ENCODE results near the gene RPS2.
A peak's percentile ranks its signal among the peaks of the same experiment; 100 is the strongest.
"Not testable (repeated sequence)": the region's sequence is repeated elsewhere in the genome, so short reads cannot be mapped to it uniquely, and the experiment has no call there.

The RPS2 gene

DNA sequence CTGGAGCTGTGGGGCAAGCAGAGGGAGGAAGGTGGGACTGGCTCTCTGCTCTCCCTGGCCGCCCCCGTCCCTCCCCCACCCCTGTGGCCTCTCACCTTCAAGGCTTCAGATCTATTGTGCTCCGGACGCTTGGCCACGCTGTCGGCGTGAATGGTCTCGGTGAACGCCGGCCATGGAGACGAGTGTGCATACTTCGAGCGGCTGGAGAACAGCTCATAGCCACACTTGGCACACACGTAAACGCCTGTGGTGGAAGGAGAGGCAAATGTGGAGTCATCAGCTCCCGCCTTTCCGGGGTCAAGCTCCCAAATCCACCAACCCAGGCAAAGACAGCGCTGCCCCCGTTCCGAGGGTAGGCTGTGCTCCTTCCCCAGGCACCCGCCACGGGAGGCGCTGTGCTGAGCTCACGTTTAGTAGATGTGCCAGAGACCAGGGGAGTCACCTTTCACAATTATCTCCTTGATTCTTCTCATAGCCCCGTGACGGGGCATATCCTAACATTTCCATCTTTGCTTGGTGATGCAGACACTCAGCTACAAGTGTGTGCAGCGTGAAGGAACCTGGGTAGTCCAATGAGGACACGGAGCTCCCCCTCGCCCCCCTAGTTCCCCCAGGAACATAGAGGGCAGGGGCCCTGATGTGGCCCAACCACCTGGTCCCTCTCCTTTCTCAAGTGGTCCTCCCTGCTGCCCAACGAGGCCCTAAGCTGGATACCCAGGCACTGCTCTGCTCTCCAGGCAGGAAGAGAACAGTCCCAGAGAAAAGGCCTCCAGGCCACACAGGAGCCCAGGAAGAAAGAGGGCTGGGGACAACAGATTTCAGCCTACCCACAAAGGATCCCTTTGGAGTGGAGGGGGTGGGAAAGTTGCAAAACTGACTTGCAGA is 23.2 kb downstream of the RPS2 start:
- DNase-seq (ENCODE audit: low read depth): no peak

DNA sequence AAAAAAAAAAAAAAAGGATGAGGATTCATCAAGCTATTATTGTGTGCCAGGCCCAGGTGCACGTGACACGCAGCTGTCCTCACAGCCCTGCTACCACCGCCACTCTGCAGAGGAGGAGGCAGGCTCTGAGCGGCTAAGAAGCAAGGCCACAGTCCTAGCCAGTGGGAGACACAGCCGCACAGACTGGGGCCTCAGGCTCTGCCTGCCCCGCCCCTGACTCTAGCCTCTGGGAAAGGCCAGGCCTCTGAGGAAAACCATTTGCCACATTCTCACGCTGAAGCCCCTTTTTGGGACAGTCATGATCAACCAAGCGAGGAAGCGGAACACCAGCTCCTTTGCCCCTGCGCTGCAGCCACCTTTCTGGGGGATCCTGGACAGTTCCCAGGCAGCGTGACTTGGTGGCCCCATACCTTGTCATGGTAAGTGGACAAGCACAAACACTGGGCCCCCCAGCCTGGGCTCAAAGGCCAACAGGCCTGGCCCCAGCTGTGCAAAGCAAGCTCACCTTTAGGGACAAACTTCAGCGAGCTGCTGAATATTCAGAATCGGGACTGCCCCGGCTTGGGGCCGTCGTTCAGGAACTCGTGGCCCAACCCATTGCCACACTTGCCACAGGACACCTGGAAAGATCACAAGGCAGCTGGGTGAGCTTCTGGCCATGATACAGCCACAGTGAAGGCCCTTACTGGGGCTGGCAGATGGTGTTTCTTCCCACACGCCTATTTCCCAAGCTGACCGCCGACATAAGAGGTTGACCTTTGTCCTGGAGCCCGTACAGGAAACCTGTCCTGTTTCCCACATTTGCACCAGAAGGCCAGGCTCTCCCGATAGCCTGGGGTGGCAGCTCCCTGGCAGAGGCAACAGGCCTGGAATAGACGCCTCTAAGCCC is 24.1 kb downstream of the RPS2 start:
- no peak for DNase-seq (ENCODE audit: low read depth)

DNA sequence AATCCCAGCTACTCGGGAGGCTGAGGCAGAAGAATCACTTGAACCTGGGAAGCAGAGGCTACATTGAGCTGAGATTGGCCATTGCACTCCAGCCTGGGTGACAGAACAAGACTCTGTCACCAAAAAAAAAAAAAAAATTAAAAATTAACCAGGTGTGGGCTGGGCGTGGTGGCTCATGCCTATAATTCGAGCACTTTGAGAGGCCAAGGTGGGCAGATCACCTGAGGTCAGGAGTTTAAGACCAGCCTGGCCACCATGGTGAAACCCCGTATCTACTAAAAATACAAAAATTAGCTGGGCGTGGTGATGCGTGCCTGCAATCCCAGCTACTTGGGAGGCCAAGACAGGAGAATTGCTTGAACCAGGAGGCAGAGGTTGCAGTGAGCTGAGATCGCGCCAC is 24.8 kb downstream of the RPS2 start:
- DNase-seq (ENCODE audit: low read depth): not testable (repeated sequence)

DNA sequence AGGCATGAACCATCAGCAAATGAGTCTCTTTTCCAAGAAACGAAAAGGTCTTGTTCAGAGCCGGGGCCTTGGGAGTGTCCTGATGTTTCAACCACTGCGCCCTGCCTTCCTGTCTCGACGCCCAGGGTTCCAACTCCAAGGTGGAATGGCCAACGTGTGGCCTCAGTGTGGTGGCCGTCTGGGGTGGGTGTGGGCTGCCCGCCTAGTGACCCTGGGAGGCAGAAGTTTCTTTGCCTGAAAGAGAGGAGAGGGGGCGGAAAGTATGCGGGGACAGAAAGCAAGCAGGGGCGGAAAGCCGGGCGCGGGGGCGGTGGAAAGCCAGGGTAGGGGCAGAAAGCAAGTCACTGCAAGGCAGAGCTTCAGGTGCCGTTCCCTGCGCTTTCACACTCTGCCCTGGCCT is 25.7 kb downstream of the RPS2 start:
- no peak for DNase-seq (ENCODE audit: low read depth)

DNA sequence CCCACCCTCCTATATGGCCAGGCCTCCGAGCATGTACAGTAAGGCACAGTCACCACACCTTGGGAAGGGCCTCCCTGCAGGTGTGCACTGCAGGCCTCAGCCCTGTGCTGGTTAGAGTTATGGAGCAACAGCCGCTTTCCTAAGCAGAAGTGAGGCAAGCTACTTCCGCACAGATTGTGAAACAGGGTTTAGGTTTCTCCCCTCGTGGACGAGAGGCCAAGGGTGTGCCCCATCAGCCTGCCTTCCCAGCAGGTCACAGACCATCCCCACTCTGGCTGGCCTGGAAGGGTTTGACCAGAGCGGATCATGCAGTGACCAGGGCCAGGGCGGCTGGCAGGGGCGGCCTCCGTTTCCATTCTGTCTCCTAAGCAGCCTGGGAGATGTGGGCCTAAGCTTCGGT is 26.3 kb downstream of the RPS2 start:
- no peak for DNase-seq (ENCODE audit: low read depth)

DNA sequence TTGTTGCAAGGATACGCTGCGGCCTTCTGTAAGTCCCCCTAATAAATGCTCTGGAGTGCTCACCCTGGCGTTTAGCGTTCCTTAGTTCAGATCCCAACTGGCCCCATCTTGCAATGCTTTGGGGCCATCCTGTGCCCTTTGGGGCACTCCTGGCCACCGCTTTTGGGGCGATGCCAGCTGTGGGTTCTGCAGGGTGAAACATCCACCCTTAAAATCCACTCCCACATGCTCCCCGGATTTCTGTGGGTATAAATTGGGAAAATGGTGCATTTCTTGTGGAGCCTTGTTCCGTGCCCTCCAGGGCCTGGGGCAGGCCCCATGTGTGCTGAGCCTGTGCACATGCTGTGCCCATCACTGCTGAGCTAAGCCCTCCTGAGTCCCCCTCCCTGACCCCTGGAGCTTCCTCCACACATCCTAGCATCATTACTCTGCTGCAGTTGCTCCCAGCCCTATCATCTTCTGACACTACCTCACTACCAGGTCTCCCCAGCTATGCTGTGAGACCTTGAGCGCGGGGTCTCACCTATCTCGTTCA is 27.6 kb downstream of the RPS2 start:
- DNase-seq (ENCODE audit: low read depth): no peak

DNA sequence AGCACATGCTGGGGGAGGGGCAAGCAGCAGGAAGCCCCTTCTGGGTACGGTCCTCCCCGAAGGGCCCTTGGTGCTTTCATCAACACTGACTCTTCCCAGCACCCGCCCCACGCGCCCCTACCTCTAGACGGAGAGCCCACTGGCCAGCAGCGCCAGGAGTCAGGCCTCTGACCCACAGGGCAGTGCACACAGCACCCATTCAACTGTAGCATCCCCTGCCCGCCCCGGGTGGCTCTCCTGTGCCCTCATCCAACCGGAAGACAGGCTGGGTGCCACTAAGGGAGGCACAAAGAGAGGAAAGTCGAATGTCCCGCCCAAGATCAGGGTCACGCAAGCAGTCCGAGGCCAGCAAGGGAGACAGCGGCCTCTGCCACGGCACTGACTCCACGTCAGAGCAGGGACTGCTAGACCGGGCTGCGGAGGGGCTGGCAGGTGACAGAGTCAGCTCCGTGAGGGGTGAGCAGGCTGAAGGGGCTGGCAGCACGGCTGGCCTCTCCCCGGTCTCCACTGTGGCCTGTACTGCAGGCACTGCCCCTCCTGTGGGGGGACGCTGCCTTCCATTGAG is 31.4 kb downstream of the RPS2 start:
- no peak for DNase-seq (ENCODE audit: low read depth)

DNA sequence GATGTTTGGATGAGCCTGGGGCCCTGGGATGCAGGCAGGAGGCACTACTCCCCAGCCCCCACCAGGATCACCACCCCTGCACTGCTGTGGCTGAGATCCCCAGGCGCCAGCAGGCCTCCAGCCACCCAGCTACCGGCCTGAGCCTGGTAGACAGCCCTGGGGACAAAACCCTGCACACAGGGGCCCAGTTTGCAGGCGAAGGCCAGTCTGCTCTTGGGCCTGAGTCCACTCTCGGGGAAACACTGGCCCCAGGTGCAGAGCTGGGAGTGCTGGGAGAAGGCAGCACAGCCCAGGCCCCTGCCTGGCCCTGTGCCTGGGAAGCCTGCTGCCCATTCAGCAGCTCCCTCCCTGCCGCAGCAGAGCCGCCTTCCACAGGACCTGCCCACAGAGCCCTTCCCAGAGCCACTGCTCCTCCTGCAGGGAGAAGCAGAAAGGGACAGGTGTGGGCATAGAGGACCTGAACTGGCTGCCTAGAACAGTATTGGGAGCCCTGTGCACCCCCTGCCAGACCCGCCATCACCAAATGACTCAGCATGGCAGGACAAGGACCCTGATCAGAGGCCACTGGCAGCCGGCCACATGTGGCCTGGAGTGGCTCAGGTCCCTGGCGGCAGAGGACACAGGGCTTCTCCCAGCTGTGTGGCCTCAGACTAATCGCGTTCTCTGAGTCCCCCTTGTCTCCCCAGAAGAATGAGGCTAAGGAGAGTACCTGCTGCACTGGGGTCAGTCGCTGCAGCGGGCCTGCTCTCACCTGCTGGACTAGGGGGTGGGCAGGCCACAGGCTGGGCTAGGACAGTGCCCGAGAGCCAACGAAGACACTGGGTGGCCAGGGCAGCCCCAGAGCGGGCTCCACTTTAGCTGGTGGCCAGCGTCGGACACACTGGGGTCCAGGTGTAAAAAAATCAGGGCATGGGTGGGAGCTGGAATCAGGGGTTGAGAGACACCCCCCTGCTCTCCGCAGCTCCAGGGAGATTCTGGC is 32.3 kb downstream of the RPS2 start:
- DNase-seq (ENCODE audit: low read depth): no peak

DNA sequence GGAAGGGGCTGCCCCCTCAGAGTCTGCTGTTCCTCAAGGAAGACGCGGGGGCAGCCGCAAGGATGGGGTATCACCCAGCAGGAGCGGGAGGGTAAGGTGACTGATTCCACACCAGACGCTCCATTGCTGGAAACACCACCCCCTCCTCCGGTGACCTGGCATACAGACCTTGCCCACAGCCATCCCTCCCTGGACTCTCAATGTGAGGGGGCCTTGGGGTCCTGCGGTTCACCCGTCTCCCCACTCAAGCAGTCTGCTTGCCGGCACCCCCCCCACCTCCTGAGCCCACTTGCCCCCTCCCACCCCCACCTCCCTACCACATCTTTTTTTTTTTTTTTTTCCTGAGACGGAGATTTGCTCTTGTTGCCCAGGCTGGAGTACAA is 34.3 kb downstream of the RPS2 start:
- DNase-seq (ENCODE audit: low read depth): no peak

DNA sequence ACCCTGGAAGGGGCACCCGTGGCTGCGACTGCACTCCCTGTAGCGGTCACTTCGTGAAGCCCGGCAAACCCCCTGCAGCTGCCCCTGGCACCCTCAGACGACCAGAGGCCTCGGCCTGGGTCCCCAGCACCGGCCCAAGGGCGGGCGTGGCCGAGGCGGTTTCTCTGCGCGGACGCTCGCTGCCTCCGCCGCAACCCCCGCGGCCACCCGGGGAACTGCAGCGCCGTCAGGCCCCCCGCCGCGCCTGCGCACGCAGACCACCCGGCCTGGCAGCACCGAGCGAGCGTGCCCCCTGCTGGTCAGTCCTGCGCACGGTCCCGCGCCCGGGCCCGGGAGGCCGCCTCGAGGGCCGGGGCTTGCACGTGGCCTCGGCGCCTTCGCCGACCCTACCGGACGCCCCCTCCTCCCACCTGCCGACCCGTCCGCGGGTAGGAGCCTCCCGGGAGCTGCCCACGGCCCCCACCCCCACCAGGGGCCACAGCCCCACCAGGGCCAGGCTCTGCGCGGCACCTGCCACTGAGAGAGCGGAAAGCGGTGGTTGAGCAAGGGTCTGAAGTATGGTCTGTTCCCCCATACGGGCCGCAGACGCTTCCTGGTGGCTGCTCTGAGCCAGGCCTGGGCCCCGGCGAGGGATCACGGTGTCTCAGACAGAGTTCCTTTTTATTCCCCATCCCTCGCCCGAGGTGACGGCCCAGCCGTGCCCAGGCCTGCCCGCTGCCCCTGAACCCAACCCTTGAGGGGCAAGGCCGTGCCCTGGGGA is 34.9 kb downstream of the RPS2 start:
- peak; percentile 75 for DNase-seq (ENCODE audit: low read depth)

DNA sequence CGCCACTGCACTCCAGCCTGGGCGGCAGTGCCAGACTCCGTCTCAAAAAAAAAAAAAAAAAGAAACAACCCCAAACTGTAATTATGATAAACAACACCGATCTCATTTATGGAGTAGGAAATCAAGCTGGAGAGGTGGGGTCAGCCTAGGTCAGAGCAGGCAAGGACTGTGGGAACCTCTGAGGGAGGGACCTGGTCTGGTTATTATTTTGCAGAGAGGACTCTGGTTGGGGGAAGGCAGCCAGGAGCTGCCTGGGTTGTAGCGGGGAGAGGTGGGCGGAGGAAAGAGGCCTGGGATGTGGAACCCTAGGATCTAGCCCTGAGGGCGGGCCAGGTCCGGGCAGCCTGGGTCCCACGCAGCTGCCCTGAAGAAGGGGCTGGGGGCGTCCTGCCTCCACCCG is 35.5 kb downstream of the RPS2 start:
- DNase-seq (ENCODE audit: low read depth): no peak

DNA sequence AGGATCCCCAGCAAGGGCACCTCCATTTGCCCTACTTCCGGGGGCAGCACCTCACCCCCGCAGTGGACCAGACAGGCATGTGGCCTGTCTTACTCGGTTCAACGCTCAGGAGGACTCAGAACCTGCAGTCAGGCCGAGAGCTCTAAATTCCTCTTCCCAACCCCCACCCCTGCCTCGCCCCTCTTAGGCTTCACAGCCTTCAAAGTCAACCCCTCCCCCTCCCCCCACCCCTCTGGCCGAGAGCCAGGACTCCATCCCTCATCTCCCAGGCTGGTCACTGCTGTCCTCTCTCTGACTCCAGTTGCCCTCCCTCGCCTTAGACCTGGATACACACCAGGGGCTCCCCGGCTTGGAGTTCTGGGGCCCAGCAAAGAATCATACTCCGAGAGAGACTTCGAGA is 38.4 kb downstream of the RPS2 start:
- DNase-seq (ENCODE audit: low read depth): no peak

DNA sequence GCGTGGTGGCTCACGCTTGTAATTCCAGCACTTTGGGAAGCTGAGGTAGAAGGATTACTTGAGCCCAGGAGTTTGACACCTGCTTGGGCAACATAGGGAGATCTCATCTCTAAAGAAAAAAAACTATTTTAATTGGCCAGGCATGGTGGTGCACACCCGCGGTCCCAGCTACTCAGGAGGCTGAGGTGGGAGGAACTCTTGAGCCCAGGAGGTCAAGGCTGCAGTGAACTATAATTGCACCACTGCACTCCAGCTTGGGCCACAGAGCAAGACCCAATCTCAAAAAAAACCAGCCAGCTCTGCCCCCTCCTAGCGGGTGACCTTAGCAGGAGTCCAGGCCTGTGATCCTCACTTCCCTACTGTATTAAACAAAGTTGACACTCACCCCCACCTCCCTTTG is 40.5 kb downstream of the RPS2 start:
- no peak for DNase-seq (ENCODE audit: low read depth)

DNA sequence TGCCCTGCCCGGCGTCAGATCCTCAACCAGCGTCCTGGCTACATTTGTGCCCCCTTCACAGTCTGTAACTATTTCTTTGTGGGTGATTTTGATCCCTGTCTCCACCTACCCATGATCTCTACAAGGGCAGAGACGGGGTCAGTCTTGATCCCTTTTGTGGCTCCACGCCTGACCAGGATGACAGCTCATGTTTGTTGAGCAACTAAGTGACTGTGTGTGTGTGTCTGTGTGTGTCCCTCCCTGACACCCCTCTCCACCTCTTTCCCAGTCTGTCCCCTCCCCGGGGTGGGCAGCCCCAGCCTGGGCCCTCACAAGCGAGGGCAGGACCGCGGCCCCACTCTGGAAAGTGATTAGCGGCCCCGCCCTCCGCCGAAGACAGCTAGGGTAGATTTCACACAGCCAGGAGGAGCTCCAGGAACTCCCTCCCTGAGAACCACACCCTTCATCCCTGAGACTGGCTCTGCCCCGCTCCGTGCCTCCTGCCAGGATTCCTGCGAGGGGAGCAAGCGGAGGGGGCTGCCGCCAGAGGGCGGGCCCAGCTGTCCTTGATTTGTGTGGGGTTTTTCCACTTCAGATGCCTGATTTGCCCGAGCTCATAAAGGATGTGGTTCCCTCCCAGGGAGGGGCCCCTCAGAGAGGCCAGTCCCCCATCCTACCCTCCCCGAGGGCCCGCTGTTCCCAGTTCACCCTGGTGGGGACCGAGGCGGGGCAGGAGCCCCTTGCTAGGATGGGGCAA is 41.2 kb downstream of the RPS2 start:
- DNase-seq (ENCODE audit: low read depth): no peak

DNA sequence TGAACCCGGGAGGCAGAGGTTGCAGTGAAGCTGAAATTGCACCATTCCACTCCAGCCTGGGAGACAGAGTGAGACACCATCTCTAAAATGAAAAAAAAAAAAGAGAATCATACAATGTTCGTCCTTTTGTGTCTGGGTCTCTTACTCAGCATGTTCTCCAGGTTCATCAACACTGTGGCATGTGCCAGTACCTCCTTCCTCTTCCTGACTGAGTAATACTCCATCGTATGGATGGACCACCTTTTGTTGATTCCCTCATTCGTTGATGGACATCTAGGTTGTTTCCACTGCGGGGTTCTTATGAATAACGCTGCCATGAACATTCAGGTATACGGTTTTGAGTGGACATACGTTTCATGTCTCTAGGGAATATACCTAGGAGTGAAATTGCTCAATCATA is 42.3 kb downstream of the RPS2 start:
- DNase-seq (ENCODE audit: low read depth): no peak

DNA sequence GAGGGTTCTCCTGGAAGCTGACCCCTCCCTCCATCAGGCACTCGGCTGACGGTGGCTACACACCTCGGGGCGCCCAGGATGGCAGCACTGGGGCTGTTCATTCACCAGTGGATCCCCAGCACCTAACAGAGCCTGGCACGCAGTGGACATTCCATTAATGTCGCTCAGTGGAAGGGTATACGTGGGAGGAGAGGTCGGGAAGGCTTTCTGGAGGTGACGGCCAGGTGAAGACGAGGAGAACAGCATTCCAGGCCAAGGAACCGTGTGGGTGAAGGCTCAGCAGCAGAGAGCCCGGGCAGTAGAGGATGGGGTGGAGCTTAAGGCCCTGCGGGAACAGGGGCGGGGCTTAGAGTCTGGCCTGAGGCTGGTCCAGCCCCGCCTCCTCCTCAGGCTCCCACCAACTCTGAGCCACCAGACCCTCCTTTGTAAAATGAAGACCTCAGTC is 43.9 kb downstream of the RPS2 start:
- no peak for DNase-seq (ENCODE audit: low read depth)

DNA sequence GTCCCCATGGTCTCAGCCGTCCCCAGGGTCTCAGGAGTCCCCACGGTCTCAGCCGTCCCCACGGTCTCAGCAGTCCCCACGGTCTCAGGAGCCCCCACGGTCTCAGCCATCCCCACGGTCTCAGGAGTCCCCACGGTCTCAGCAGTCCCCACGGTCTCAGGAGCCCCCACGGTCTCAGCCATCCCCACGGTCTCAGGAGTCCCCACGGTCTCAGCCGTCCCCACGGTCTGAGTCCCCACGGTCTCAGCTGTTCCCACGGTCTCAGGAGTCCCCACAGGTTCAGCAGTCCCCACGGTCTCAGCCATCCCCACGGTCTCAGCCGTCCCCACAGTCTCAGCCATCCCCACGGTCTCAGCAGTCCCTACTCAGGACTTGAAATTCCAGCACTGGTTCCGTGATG is 44.5 kb downstream of the RPS2 start:
- not testable (repeated sequence) for DNase-seq (ENCODE audit: low read depth)

DNA sequence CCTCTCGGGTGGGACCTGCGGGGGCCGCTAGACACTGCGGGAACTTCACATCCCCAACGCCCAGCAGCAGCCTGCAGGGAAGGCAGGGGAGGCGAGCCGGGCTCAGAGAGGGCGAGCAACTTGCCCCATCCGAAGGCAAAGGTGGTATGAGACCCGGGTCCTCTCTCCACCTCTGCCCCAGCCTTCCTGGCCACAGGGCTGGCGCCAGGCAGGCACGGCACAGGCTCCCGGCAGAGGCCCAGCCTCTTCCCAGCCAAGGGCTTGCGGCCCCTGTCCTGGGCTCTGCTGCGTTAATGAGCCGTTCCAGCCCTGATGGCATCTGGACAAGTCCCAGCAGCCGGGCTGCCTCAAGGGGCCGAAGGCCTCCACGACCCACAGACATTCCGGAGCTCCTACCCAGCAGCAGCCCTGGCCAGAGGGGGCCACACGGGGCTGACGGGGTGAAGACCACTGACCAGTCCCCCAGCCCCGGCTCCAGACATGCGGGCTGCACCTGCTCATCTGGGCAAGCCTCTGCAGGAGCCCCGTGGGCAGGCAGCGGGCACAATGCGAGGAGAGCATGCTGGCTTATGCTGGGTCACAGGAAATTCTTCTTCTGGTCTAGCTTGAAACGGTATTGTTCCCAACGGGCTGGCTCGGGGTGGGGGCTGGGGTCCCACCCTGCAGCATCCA is 45.2 kb downstream of the RPS2 start:
- DNase-seq (ENCODE audit: low read depth): no peak
